ENCODE data around the gene C2.

DNA sequence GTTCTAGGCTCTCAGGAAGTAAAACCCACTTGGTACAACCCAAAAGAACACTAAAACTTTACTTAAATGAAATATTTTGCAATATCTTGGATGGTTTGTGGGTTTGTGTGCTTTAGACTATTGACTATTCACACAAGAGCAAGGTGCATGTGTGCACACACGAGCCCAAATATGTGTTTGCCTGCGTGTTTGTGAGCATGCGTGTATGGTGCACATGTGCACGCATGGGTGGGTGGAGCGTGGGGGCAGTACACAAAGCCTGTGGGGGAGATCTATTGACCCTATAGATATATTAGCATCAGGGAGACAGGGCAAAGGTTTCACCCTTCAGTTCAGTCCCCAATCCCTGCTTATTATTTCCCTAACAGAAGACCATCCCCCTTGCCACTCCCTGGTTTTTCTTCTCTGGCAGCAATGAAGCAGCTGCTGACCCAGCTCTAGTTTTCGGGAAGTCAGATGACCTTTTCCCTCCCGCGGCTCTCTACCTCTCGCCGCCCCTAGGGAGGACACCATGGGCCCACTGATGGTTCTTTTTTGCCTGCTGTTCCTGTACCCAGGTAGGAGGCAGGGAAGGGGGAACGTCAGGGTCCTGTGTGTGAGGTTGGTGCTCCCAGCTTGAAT, at the start of gene C2:
- TF ChIP-seq POLR2A (IDR thresholded peaks at IDR 0.05) = no peak
- TF ChIP-seq, protein P1, sequence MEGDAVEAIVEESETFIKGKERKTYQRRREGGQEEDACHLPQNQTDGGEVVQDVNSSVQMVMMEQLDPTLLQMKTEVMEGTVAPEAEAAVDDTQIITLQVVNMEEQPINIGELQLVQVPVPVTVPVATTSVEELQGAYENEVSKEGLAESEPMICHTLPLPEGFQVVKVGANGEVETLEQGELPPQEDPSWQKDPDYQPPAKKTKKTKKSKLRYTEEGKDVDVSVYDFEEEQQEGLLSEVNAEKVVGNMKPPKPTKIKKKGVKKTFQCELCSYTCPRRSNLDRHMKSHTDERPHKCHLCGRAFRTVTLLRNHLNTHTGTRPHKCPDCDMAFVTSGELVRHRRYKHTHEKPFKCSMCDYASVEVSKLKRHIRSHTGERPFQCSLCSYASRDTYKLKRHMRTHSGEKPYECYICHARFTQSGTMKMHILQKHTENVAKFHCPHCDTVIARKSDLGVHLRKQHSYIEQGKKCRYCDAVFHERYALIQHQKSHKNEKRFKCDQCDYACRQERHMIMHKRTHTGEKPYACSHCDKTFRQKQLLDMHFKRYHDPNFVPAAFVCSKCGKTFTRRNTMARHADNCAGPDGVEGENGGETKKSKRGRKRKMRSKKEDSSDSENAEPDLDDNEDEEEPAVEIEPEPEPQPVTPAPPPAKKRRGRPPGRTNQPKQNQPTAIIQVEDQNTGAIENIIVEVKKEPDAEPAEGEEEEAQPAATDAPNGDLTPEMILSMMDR (IDR thresholded peaks at IDR 0.05) = no peak
